ENCODE data around the gene IL22RA2. TPM values are rescaled to one million over a fixed set of nuclear protein-coding genes. Genes with fewer than 3 reads are reported as not detected.
A peak's percentile ranks its signal among the peaks of the same experiment; 100 is the strongest.
"Not testable (repeated sequence)": the region's sequence is repeated elsewhere in the genome, so short reads cannot be mapped to it uniquely, and the experiment has no call there.

The IL22RA2 gene
- total RNA-seq, 1 donor from 2014 or later, result not detected

GRCh38 chr6:137117581-137117980 lies 55.9 kb downstream of the IL22RA2 start:
- intact Hi-C loops (cut with micrococcal nuclease), result no loop called here
- H3K4me1 Mint-ChIP-seq, result peaks cover 7% of the 10 kb centered on the region
- H3K27me3 Mint-ChIP-seq, result peaks cover 10% of the 10 kb centered on the region
- peaks cover 15% of the 10 kb centered on the region for H3K9me3 Mint-ChIP-seq
- no peak overlapping the region for H3K27ac Mint-ChIP-seq
- no peak overlapping the region for H3K4me3 Mint-ChIP-seq
- no peak for DNase-seq
- H3K36me3 Mint-ChIP-seq (ENCODE audit: low read depth), result peaks cover 2% of the 10 kb centered on the region

DNA sequence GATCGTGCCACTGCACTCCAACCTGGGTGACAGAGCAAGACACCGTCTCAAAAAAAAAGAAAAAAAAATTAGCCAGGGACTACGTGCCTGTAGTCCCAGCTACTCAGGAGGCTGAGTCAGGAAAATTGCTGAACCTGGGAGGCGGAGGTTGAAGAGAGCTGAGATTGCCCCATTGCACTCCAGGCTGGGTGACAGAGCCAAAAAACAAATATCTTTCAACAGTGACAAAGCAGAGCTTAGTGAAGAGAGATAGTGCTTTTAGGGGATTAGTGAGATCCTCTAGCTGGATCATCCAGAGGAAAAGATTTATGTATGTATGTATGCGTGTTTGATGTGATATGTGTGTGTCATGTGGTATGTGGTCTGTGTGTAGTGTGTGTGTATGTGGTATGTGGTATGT lies 56.6 kb downstream of the IL22RA2 start:
- Mint-ChIP-seq H3K27me3 (peaks cover 16% of the 10 kb centered on the region), H3K27ac (no peak overlapping the region), H3K9me3 (peaks cover 15% of the 10 kb centered on the region), H3K36me3 (ENCODE audit: low read depth) (peaks cover 2% of the 10 kb centered on the region), H3K4me1 (peaks cover 7% of the 10 kb centered on the region), H3K4me3 (no peak overlapping the region)
- intact Hi-C loops (cut with micrococcal nuclease), result no loop called here
- DNase-seq, result no peak

DNA sequence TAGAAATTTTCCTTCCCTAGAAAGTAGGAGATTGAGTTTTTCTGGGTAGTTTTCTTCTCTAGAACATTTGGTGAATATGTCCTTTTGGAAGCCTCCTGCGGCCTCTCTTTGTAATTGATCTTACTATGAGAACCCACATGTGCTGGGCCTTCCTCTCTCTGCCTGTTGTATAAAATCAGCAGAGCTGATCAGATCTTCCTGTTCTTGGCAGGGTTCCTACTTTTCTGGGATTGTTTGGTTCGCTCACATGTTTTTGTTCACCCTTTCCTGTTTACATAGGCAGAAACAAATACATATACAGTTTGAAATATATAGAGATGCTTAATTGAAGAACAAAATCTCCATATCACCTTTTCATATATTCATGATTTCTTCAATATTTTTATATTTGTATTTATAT lies 57.8 kb downstream of the IL22RA2 start:
- Mint-ChIP-seq H3K36me3 (ENCODE audit: low read depth) (no peaks in the 10 kb centered on the region), H3K27ac (no peak overlapping the region), H3K4me3 (no peak overlapping the region), H3K27me3 (peaks cover 14% of the 10 kb centered on the region), H3K4me1 (no peaks in the 10 kb centered on the region), H3K9me3 (peaks cover 16% of the 10 kb centered on the region)
- DNase-seq, result no peak
- intact Hi-C loops (cut with micrococcal nuclease), result no loop called here

DNA sequence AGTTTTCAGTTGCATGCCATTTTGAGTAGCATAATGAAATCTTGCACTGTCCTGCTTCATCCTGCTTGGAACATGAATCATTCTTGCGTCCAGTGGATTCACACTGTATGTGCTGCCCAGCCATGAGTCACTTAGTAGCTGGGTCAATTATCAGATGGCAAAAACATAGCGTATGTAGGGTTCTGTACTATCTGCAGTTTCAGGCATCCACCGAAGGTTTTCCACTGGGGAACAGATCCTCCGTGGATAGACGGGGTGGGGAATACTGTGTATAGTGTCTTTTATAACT lies 61.4 kb downstream of the IL22RA2 start:
- Mint-ChIP-seq H3K27me3 (peaks cover 20% of the 10 kb centered on the region), H3K4me1 (no peaks in the 10 kb centered on the region), H3K27ac (no peak overlapping the region), H3K4me3 (no peak overlapping the region), H3K36me3 (ENCODE audit: low read depth) (no peaks in the 10 kb centered on the region), H3K9me3 (peaks cover 15% of the 10 kb centered on the region)
- DNase-seq, result no peak
- intact Hi-C loops (cut with micrococcal nuclease), result no loop called here

DNA sequence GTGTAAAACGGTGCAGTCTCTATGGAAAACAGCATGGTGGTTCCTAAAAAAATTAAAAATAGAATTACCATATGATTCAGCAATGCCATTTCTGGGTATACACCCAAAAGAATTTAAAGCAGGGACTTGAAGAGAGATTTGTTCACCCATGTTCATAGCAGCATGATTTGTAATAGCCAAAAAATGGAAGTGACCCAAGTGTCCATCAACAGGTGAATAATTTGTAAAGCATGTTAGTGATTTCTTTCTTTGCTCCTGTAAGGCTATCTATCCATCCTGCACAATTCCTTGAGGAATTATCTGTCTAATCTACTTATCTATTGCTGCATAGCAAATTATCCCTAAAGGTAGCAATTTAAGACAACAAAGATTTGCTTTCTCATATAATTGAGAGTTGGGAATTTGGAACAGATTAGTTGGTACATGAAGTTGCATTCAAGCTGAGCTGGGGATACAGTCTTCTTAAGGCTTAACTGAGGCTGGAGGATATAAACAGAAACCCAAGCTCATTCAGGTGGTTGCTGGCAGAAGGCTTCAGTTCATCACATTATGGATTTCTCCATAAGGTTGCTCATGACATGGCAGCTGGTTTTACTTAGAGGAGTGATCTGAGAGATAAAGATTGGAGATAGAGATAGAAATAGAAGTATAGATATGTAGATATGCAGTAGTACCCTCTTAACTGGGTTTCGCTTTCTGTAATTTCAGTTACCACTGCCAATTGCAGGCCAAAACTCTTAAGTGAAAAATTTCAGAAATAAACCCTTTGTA lies 62.0 kb downstream of the IL22RA2 start:
- H3K27me3 Mint-ChIP-seq, result peaks cover 20% of the 10 kb centered on the region
- intact Hi-C loops (cut with micrococcal nuclease), result no loop called here

DNA sequence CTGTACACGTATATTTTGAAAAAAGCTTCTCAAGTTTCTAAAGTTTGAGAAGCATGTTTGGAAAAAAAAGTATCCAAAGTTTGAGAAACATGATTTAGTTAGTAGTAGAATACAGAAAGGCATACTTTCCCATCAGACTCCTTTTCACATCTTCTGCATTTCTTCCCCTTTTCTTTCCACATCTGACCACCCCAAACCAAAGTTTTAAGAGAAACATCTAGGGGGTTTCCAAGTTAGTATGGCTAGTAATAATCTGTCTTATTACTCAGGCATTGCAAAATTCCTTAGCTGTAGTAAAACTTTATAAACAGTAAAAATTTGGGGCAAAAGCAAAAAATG lies 65.7 kb downstream of the IL22RA2 start:
- intact Hi-C loops (cut with micrococcal nuclease), result no loop called here
- Mint-ChIP-seq H3K9me3 (peaks cover 20% of the 10 kb centered on the region), H3K4me1 (peaks cover 22% of the 10 kb centered on the region)

More for the DNA sequence above, 62.0 kb downstream of the IL22RA2 start:
- no peak overlapping the region for H3K27ac Mint-ChIP-seq
- H3K36me3 Mint-ChIP-seq (ENCODE audit: low read depth), result no peaks in the 10 kb centered on the region
- peak; percentile 13 for DNase-seq
- H3K4me3 Mint-ChIP-seq, result no peak overlapping the region
- no peaks in the 10 kb centered on the region for H3K4me1 Mint-ChIP-seq
- H3K9me3 Mint-ChIP-seq, result peaks cover 13% of the 10 kb centered on the region

GRCh38 chr6:137107047-137107766 lies 66.2 kb downstream of the IL22RA2 start:
- H3K9me3 Mint-ChIP-seq, result peaks cover 26% of the 10 kb centered on the region
- not testable (repeated sequence) for H3K27me3 Mint-ChIP-seq

More for the DNA sequence above, 65.7 kb downstream of the IL22RA2 start:
- Mint-ChIP-seq H3K36me3 (ENCODE audit: low read depth) (peaks cover 3% of the 10 kb centered on the region), H3K27ac (no peak overlapping the region), H3K27me3 (peaks cover 12% of the 10 kb centered on the region), H3K4me3 (no peak overlapping the region)
- no peak for DNase-seq

GRCh38 chr6:137106183-137106582 lies 67.3 kb downstream of the IL22RA2 start:
- H3K9me3 Mint-ChIP-seq, result peaks cover 27% of the 10 kb centered on the region
- H3K4me3 Mint-ChIP-seq, result no peak overlapping the region
- no peak for DNase-seq
- no peak overlapping the region for H3K27ac Mint-ChIP-seq
- intact Hi-C loops (cut with micrococcal nuclease), result no loop called here
- peaks cover 28% of the 10 kb centered on the region for H3K4me1 Mint-ChIP-seq
- H3K36me3 Mint-ChIP-seq (ENCODE audit: low read depth), result peaks cover 7% of the 10 kb centered on the region
- peaks cover 6% of the 10 kb centered on the region for H3K27me3 Mint-ChIP-seq

More at GRCh38 chr6:137107047-137107766, 66.2 kb downstream of the IL22RA2 start:
- H3K36me3 Mint-ChIP-seq (ENCODE audit: low read depth); H3K4me3 Mint-ChIP-seq; DNase-seq; H3K27ac Mint-ChIP-seq; intact Hi-C loops (cut with micrococcal nuclease): not testable (repeated sequence)
- H3K4me1 Mint-ChIP-seq, result peaks cover 27% of the 10 kb centered on the region

DNA sequence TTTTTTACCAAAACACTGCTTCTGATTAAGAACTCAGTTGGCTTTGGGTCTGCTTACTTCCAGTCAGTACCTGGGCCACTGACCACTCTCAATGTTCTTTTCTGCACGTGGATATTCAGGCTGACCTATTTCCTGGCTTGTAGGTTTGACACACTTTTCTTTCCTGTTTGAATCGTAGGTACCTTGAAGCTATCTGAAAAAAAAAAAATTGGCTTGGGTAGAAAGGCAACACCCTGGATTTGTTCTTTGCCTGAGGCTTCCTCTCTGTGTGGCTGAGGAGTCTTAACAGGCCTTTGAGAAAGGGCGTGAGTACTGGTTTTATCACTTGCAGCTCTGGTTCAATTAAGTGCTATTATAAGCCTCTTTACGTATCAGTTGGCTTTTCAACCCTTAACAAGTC lies 68.1 kb downstream of the IL22RA2 start:
- no peak for DNase-seq

DNA sequence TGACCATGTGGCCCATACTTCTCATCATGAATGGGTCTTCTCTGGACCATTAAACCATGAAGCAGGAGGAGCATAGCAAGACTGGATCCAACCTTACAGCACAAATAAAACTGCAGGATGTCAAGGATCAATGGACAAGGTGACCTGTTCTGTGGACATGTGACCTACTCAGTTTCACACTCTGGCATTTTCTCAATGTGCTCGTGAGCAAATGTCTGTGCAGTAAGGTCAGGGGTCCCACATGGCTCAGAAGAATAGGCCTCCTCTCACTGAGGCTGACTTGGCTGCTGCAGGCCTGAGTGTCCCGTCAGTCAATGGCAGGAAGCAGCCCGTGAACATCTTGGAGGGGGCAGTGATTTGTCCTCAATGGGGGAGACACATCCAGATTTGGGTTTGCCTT lies 68.5 kb downstream of the IL22RA2 start:
- Mint-ChIP-seq H3K27ac (no peak overlapping the region), H3K27me3 (peaks cover 3% of the 10 kb centered on the region), H3K36me3 (ENCODE audit: low read depth) (peaks cover 7% of the 10 kb centered on the region), H3K4me3 (no peak overlapping the region), H3K4me1 (peaks cover 31% of the 10 kb centered on the region), H3K9me3 (peaks cover 27% of the 10 kb centered on the region)
- intact Hi-C loops (cut with micrococcal nuclease), result loop anchor here (5.0 kb wide), 2 partner anchors 73 to 552 kb away; no protein-coding TSS in a partner anchor
- no peak for DNase-seq

More for the DNA sequence above, 68.1 kb downstream of the IL22RA2 start:
- Mint-ChIP-seq H3K27ac (no peak overlapping the region), H3K4me1 (peaks cover 30% of the 10 kb centered on the region), H3K4me3 (no peak overlapping the region), H3K36me3 (ENCODE audit: low read depth) (peaks cover 7% of the 10 kb centered on the region), H3K9me3 (peaks cover 27% of the 10 kb centered on the region), H3K27me3 (peaks cover 5% of the 10 kb centered on the region)
- intact Hi-C loops (cut with micrococcal nuclease), result no loop called here

- H3K27ac Mint-ChIP-seq, result peak overlapping the region; percentile 83
- no peaks in the 10 kb centered on the region for H3K27me3 Mint-ChIP-seq
- H3K4me3 Mint-ChIP-seq, result peak overlapping the region; percentile 33
- H3K9me3 Mint-ChIP-seq, result peaks cover 18% of the 10 kb centered on the region
- H3K4me1 Mint-ChIP-seq, result peaks cover 38% of the 10 kb centered on the region
- DNase-seq, result peak; percentile 81
- H3K36me3 Mint-ChIP-seq (ENCODE audit: low read depth), result peaks cover 7% of the 10 kb centered on the region
- intact Hi-C loops (cut with micrococcal nuclease), result loop anchor here (1.0 to 5.0 kb wide), 4 partner anchors 9 to 554 kb away; no protein-coding TSS in a partner anchor
Observed at GRCh38 chr6:137102851-137103492, 70.5 kb downstream of the IL22RA2 start.

GRCh38 chr6:137102050-137102848 lies 71.2 kb downstream of the IL22RA2 start:
- peak; percentile 54 for DNase-seq
- Mint-ChIP-seq H3K4me3 (peak overlapping the region; percentile 33), H3K27me3 (no peaks in the 10 kb centered on the region), H3K27ac (peak overlapping the region; percentile 83), H3K9me3 (peaks cover 18% of the 10 kb centered on the region), H3K4me1 (peaks cover 38% of the 10 kb centered on the region), H3K36me3 (ENCODE audit: low read depth) (peaks cover 7% of the 10 kb centered on the region)
- intact Hi-C loops (cut with micrococcal nuclease), result loop anchor here (5.0 kb wide), 2 partner anchors 70 to 555 kb away; no protein-coding TSS in a partner anchor

GRCh38 chr6:137099689-137100403 lies 73.6 kb downstream of the IL22RA2 start:
- Mint-ChIP-seq H3K4me1 (peaks cover 43% of the 10 kb centered on the region), H3K4me3 (no peak overlapping the region), H3K27me3 (no peaks in the 10 kb centered on the region), H3K27ac (no peak overlapping the region), H3K36me3 (ENCODE audit: low read depth) (peaks cover 7% of the 10 kb centered on the region), H3K9me3 (peaks cover 18% of the 10 kb centered on the region)
- intact Hi-C loops (cut with micrococcal nuclease), result loop anchor here (5.0 to 10.0 kb wide), 3 partner anchors 68 to 1005 kb away; partner anchors contain the start of gene PERP
- no peak for DNase-seq
